ENCODE measurements around the gene ACE2. TPM values are rescaled to one million over a fixed set of nuclear protein-coding genes. Genes with fewer than 3 reads are reported as not detected.

The ACE2 gene
- total and polyA plus RNA-seq, 7 donors, result 0.33 to 12.8 (median 4.2) TPM; not detected in 2

- Histone ChIP-seq H3K27ac (no peak overlapping the region), H3K9me3 (no peaks in the 10 kb centered on the region), H3K4me1 (no peaks in the 10 kb centered on the region), H3K4me3 (no peak overlapping the region), H3K36me3 (no peaks in the 10 kb centered on the region), H3K27me3 (no peaks in the 10 kb centered on the region)
- intact Hi-C loops (cut with DNase I), result no loop called here
- DNase-seq, result no peak
- 76 to 81% methylated on average over 3 of the region's 3 CpGs for WGBS, 2 donors
- TF ChIP-seq POLR2A (IDR thresholded peaks at IDR 0.05) (no peak), CTCF (IDR thresholded peaks at IDR 0.05) (no peak), POLR2AphosphoS5 (IDR thresholded peaks at IDR 0.05) (no peak), EP300 (IDR thresholded peaks at IDR 0.05) (no peak)
These were observed 41.5 kb downstream of the ACE2 start for GRCh38 chrX:15559227-15559626.

GRCh38 chrX:15549189-15550012, 51.4 kb downstream of the ACE2 start:
- intact Hi-C loops (cut with DNase I), result no loop called here
- 87 to 89% methylated on average over 8 of the region's 8 CpGs for WGBS, 2 donors
- Histone ChIP-seq H3K9me3 (no peaks in the 10 kb centered on the region), H3K36me3 (no peaks in the 10 kb centered on the region), H3K27ac (no peak overlapping the region), H3K4me3 (no peak overlapping the region), H3K4me1 (no peaks in the 10 kb centered on the region), H3K27me3 (no peaks in the 10 kb centered on the region)
- TF ChIP-seq CTCF (IDR thresholded peaks at IDR 0.05), result no peak
- no peak for TF ChIP-seq POLR2A (IDR thresholded peaks at IDR 0.05)
- no peak for TF ChIP-seq EP300 (IDR thresholded peaks at IDR 0.05)
- no peak for TF ChIP-seq POLR2AphosphoS5 (IDR thresholded peaks at IDR 0.05)
- no peak for DNase-seq

- intact Hi-C loops (cut with DNase I), result no loop called here
- Histone ChIP-seq H3K4me3 (no peak overlapping the region), H3K36me3 (no peaks in the 10 kb centered on the region), H3K27ac (no peak overlapping the region), H3K27me3 (no peaks in the 10 kb centered on the region), H3K4me1 (no peaks in the 10 kb centered on the region), H3K9me3 (no peaks in the 10 kb centered on the region)
- no peak for TF ChIP-seq EP300 (IDR thresholded peaks at IDR 0.05)
- TF ChIP-seq POLR2A (IDR thresholded peaks at IDR 0.05), result no peak
- no peak for TF ChIP-seq POLR2AphosphoS5 (IDR thresholded peaks at IDR 0.05)
- no peak for TF ChIP-seq CTCF (IDR thresholded peaks at IDR 0.05)
- DNase-seq, result no peak
- WGBS, 2 donors, result 90 to 94% methylated on average over 2 of the region's 2 CpGs
These were observed 53.4 kb downstream of the ACE2 start for GRCh38 chrX:15547356-15547755.

GRCh38 chrX:15546745-15547144, 54.0 kb downstream of the ACE2 start:
- DNase-seq, result no peak
- Histone ChIP-seq H3K27me3 (no peaks in the 10 kb centered on the region), H3K4me3 (no peak overlapping the region), H3K9me3 (no peaks in the 10 kb centered on the region), H3K4me1 (no peaks in the 10 kb centered on the region), H3K27ac (no peak overlapping the region), H3K36me3 (no peaks in the 10 kb centered on the region)
- TF ChIP-seq POLR2AphosphoS5 (IDR thresholded peaks at IDR 0.05), result no peak
- no peak for TF ChIP-seq EP300 (IDR thresholded peaks at IDR 0.05)
- TF ChIP-seq CTCF (IDR thresholded peaks at IDR 0.05), result no peak
- TF ChIP-seq POLR2A (IDR thresholded peaks at IDR 0.05), result no peak
- WGBS, 2 donors, result 70 to 79% methylated on average over 5 of the region's 5 CpGs
- intact Hi-C loops (cut with DNase I), result no loop called here
